AG10803 (cell line): Measurements from ENCODE around the gene THBD.
A peak's percentile ranks its signal among the peaks of the same experiment; 100 is the strongest.

Experiments
- DNase-seq: peaks from one replicate; pipeline ENCODE4 v3.0.0; 2010; ENCODE audit warnings: low read depth
- H3K4me3 ChIP-seq: 2 replicates; pipeline ENCODE4 v1.5.1; 2011; ENCODE audit warnings: mild to moderate bottlenecking, low read length, control low read depth
- CTCF ChIP-seq: conservative IDR thresholded peaks from 2 replicates; pipeline ENCODE4 v1.5.1; 2011; ENCODE audit warnings: mild to moderate bottlenecking, low read length, control low read depth, inconsistent platforms

THBD gene

DNA sequence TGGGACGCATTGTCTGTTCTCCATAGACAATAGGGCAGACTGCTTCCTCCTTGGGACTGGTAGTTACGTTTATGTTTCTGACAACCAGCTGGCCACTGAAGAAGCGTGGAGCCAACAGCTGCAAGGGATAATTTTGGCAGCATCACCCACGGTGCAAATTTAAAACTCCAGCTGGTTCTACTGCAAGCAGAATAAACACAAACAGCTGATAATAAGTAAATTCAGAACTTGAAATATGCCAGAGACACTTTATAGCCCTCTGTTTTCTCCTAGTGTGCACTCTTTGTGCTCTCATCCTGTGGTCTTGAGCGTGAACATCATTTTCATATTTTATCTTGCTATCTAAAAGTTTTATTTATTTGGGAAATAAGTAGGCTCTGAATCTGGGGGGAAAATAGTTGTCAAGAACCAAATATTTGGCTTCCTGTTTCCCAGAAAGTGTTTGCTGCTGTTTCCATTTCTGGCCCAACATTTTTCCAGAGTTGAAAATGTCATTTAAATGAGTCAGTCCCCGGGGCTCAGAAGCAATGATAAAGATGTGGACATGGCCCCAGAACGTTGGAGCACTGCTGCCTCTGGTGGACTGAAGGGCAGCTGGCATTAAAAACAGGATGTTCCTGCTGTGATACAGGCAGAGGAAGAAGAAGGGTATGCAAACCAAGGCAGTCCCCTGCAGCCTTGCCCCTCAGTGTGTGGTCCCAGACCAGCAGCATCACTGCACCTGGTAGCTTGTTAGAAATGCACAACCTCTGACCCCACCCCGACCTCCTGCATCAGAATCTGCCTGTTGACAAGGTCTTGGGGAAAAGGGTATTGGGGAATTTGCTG is 12.5 kb upstream of the THBD start:
- no peak overlapping the region for H3K4me3 ChIP-seq
- peak; percentile 84 for DNase-seq
- TF ChIP-seq CTCF, result peak; percentile 79

DNA sequence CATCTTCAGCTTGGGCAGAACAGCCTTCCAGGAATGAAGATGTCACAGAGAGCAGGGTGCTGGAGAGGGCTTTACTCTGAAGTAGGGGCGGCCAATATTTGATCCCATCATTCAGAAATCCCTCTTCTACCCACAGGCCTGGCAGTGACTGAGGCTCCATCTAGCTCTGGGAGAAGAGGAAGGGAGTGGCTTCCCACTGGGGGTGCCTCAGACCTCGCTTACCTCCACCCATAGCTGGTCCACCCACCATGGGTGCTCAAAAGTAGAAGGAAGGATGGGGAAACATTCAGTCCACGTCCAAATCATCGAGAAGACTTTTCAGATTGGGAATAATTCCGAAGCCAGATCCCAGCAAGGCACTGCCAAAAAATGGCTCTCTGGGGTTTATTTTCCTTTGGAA is 11.8 kb upstream of the THBD start:
- no peak overlapping the region for H3K4me3 ChIP-seq
- TF ChIP-seq CTCF, result no peak
- DNase-seq, result no peak

DNA sequence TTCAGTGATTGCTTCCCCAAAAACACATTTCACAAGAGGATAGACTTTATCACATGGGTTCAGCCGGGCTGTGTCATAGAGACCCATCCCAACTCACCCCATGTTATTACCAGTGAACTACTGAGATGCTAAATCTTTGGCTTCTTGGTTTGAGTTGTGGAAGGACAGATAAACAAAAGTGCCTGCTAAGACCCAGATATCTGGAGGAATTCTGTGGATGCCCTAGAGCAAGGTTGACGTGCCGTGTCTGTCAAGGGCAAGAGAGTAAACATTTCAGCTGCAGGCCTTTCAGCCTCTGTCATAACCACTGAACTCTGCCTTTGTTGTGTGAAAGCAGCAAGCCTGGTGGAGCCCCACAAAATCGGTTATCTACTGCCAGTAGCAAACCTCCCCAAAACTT is 11.2 kb upstream of the THBD start:
- no peak overlapping the region for H3K4me3 ChIP-seq
- TF ChIP-seq CTCF, result no peak
- DNase-seq, result no peak

- no peak for TF ChIP-seq CTCF
- DNase-seq, result no peak
- H3K4me3 ChIP-seq, result no peak overlapping the region
Measured at GRCh38 chr20:23059846-23060245, 10.4 kb upstream of the THBD start.

- DNase-seq, result no peak
- H3K4me3 ChIP-seq, result no peak overlapping the region
- TF ChIP-seq CTCF, result no peak
Measured at GRCh38 chr20:23059001-23059400, 9.5 kb upstream of the THBD start.

- DNase-seq, result no peak
- H3K4me3 ChIP-seq, result no peak overlapping the region
- 0 out of 2 replicates have a peak, but pooled peaks have one; percentile 4 for TF ChIP-seq CTCF
Measured at GRCh38 chr20:23058240-23058639, 8.8 kb upstream of the THBD start.

- no peak for DNase-seq
- TF ChIP-seq CTCF, result no peak
Measured at GRCh38 chr20:23052904-23053303, 3.4 kb upstream of the THBD start.

More at GRCh38 chr20:23052904-23053303, 3.4 kb upstream of the THBD start:
- no peak overlapping the region for H3K4me3 ChIP-seq
